GM23248 (cell line): ENCODE measurements around the gene AJM1. TPM values are rescaled to one million over a fixed set of nuclear protein-coding genes. Genes with fewer than 3 reads are reported as not detected.

Experiments used
- DNase-seq: peaks from one replicate; pipeline ENCODE4 v3.0.0-alpha.2; 2015
- H2AFZ ChIP-seq: fragments of 200-600 bp; sonication (generic); 2 replicates; pipeline ENCODE4 v1.6.1; 2016; ENCODE audit warnings: antibody characterized with exemption
- H3F3A ChIP-seq: fragments of 200-600 bp; sonication (generic); 2 replicates; pipeline ENCODE4 v1.6.1; 2016; ENCODE audit warnings: mild to moderate bottlenecking, antibody characterized with exemption, mixed run types; ENCODE audit not compliant: insufficient read depth
- H3K27ac ChIP-seq: fragments of 200-600 bp; sonication (generic); 2 replicates; pipeline ENCODE4 v1.5.1; 2016; ENCODE audit warnings: mild to moderate bottlenecking
- H3K27me3 ChIP-seq: fragments of 200-600 bp; sonication (generic); replicated peaks from 2 replicates; pipeline ENCODE4 v1.6.1; 2016; ENCODE audit warnings: mild to moderate bottlenecking; ENCODE audit not compliant: insufficient read depth
- H3K36me3 ChIP-seq: fragments of 200-600 bp; sonication (generic); 2 replicates; pipeline ENCODE4 v1.6.1; 2016; ENCODE audit warnings: low read depth, mild to moderate bottlenecking
- H3K4me1 ChIP-seq: fragments of 200-600 bp; sonication (generic); 2 replicates; pipeline ENCODE4 v1.6.1; 2016; ENCODE audit warnings: mild to moderate bottlenecking; ENCODE audit not compliant: insufficient read depth
- H3K4me2 ChIP-seq: fragments of 200-600 bp; sonication (generic); one replicate; pipeline ENCODE4 v1.6.1; 2016; ENCODE audit warnings: mild to moderate bottlenecking; ENCODE audit not compliant: unreplicated experiment
- H3K4me3 ChIP-seq: fragments of 200-600 bp; sonication (generic); 2 replicates; pipeline ENCODE4 v1.5.1; 2016; ENCODE audit warnings: mild to moderate bottlenecking
- H3K79me2 ChIP-seq: fragments of 200-600 bp; sonication (generic); 2 replicates; pipeline ENCODE4 v1.6.1; 2016; ENCODE audit warnings: mild to moderate bottlenecking; ENCODE audit not compliant: insufficient read depth
- H3K9ac ChIP-seq: fragments of 200-600 bp; sonication (generic); 2 replicates; pipeline ENCODE4 v1.6.1; 2016; ENCODE audit warnings: mild to moderate bottlenecking
- H3K9me2 ChIP-seq: fragments of 200-600 bp; sonication (generic); 2 replicates; pipeline ENCODE4 v1.6.1; 2016; ENCODE audit warnings: mixed run types, mild to moderate bottlenecking, moderate library complexity; ENCODE audit not compliant: insufficient read depth
- H3K9me3 ChIP-seq: fragments of 200-600 bp; sonication (generic); one replicate; pipeline ENCODE4 v1.6.1; 2017; ENCODE audit warnings: low read depth
- H4K20me1 ChIP-seq: fragments of 200-600 bp; sonication (generic); 2 replicates; pipeline ENCODE4 v1.6.0; 2016; ENCODE audit not compliant: insufficient read depth
- EZH2 ChIP-seq: fragments of 200-600 bp; sonication (generic); IDR thresholded peaks from 2 replicates; pipeline ENCODE4 v1.6.1; 2018; ENCODE audit warnings: antibody characterized with exemption, mild to moderate bottlenecking; ENCODE audit not compliant: insufficient read depth, poor library complexity, severe bottlenecking
- EZH2phosphoT487 ChIP-seq: fragments of 200-600 bp; sonication (generic); IDR thresholded peaks from 2 replicates; pipeline ENCODE4 v1.6.1; 2018; ENCODE audit warnings: antibody characterized with exemption, moderate library complexity, mild to moderate bottlenecking, low read depth; ENCODE audit not compliant: insufficient read depth
- WGBS, 2 experiments: methylation state at CpG; one replicate each; pipeline ENCODE4 v1.1.6; 2015 to 2017; ENCODE audit warnings: low lambda C conversion rate in 2 of 2, low coverage in 1 of 2; ENCODE audit errors: missing lambda C conversion rate in 2 of 2; 5-methylcytosine and 5-hydroxymethylcytosine counted together
- in situ Hi-C: fragments of 300-500 bp; cut with MboI; formaldehyde crosslinking; loops from 2 replicates; pipeline ENCODE4 v1.15.0; 2020
- polyA plus RNA-seq: library from polyadenylated mRNA; unstranded; fragments of >200 nt; fragmentation: Nextera tagmentation; extraction: Ambion mirVana; gene quantifications from 2 replicates; pipeline ENCODE4 v1.2.1, GENCODE V29; 2016
- total RNA-seq: library from RNA; depleted of rRNA; stranded (reverse); fragments of >200 nt; shearing (Covaris generic); gene quantifications from 2 replicates; pipeline ENCODE4 v1.2.3, GENCODE V29; 2014

The AJM1 gene
- total and polyA plus RNA-seq, 2 experiments from 2014 or later = 1.1 to 1.4 TPM

- in situ Hi-C loops = no loop called here
- no peak overlapping the region for H3K27ac ChIP-seq
- no peak overlapping the region for H2AFZ ChIP-seq
- H3K79me2 ChIP-seq = no peaks in the 10 kb centered on the region
- no peaks in the 10 kb centered on the region for H3K9me3 ChIP-seq
- H3F3A ChIP-seq = no peaks in the 10 kb centered on the region
- no peaks in the 10 kb centered on the region for H3K36me3 ChIP-seq
- H3K9me2 ChIP-seq = no peaks in the 10 kb centered on the region
- H4K20me1 ChIP-seq = no peaks in the 10 kb centered on the region
- no peak for TF ChIP-seq EZH2phosphoT487
- TF ChIP-seq EZH2 = no peak
- H3K9ac ChIP-seq = no peak overlapping the region
- peaks cover 13% of the 10 kb centered on the region for H3K4me1 ChIP-seq
- WGBS, 2 experiments = 85 to 88% methylated on average over 25 to 29 of the region's 29 CpGs
- no peaks in the 10 kb centered on the region for H3K27me3 ChIP-seq
- no peak overlapping the region for H3K4me2 ChIP-seq
- DNase-seq = no peak
- no peak overlapping the region for H3K4me3 ChIP-seq
Observed at GRCh38 chr9:136838314-136839228, 3.7 kb upstream of the AJM1 start.

DNA sequence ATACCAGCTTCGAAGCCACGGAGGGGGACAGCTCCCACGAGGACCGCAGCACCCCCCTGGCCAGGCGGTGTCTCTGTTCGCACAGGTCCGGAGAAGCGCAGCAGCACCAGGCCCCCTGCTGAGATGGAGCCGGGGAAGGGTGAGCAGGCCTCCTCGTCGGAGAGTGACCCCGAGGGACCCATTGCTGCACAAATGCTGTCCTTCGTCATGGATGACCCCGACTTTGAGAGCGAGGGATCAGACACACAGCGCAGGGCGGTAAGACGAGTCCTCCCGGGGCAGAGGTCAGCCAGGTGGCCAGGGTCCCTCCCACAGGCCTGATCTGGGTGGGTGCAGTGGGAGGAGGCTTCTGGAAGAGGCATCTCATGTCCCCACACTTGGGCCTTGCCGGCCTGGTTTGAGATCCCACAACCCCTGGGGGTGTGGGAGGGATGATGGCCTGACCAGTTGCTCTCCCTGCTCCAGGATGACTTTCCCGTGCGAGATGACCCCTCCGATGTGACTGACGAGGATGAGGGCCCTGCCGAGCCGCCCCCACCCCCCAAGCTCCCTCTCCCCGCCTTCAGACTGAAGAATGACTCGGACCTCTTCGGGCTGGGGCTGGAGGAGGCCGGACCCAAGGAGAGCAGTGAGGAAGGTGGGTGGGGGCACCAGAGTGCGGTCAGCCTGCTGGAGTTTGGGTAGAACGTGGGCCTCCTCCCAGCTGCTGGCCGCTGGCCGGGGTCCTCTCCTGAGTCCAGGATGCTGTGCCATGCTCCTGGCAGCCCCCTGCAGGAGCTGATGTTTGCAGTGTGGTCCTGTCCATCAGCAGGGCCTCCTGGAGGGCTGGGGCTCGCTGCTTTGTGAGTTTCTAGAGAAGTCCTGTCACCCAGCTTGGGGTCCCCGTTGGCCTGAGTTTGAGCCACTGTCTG, 2.8 kb upstream of the AJM1 start:
- DNase-seq = no peak
- TF ChIP-seq EZH2phosphoT487 (no peak), EZH2 (no peak)
- no peaks in the 10 kb centered on the region for H3K36me3 ChIP-seq
- WGBS, 2 experiments = 89 to 93% methylated on average over 18 to 36 of the region's 36 CpGs
- no peak overlapping the region for H3K9ac ChIP-seq
- H3K9me3 ChIP-seq = no peaks in the 10 kb centered on the region
- no peak overlapping the region for H3K4me2 ChIP-seq
- no peaks in the 10 kb centered on the region for H3K9me2 ChIP-seq
- H2AFZ ChIP-seq = no peak overlapping the region
- H3K4me3 ChIP-seq = no peak overlapping the region
- peaks cover 13% of the 10 kb centered on the region for H3K4me1 ChIP-seq
- H3F3A ChIP-seq = no peaks in the 10 kb centered on the region
- in situ Hi-C loops = no loop called here
- H3K27ac ChIP-seq = no peak overlapping the region
- H3K27me3 ChIP-seq = no peaks in the 10 kb centered on the region
- no peaks in the 10 kb centered on the region for H3K79me2 ChIP-seq
- H4K20me1 ChIP-seq = no peaks in the 10 kb centered on the region

DNA sequence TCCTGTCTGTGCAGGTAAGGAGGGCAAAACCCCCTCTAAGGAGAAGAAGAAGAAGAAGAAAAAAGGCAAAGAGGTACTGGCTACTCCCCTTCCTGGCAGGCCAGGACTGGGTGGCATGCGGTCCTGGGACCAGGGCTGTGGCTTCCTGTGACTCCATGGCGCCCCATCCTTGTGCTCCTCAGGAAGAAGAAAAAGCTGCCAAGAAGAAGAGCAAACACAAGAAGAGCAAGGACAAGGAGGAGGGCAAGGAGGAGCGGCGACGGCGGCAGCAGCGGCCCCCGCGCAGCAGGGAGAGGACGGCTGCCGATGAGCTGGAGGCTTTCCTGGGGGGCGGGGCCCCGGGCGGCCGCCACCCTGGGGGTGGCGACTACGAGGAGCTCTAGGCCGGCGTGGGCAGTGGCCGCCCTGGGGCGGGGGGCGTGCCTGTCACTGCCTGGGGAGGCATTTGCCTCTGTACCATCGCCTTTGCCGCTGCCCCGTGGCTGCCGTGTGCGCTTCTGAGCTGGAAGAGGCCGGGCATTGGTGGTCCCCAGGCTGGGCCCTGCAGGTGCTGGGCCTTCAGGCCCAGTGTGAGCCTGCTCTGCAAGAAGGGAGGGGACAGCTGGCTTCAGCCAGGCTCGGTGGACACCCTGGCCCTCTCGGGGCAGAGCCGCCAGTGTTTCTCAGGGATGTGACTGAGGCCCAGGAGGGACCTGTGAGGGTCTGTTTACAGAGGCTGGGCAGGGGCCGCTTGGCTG, 2.0 kb upstream of the AJM1 start:
- Histone ChIP-seq H2AFZ (no peak overlapping the region), H3K4me2 (no peak overlapping the region), H3K79me2 (no peaks in the 10 kb centered on the region), H3K9me3 (no peaks in the 10 kb centered on the region), H4K20me1 (no peaks in the 10 kb centered on the region), H3K4me1 (peaks cover 13% of the 10 kb centered on the region), H3K27me3 (0 out of 2 replicates have a peak, but pooled peaks cover 3% of the 10 kb centered on the region), H3K36me3 (no peaks in the 10 kb centered on the region), H3K9ac (no peak overlapping the region), H3K9me2 (no peaks in the 10 kb centered on the region), H3K4me3 (no peak overlapping the region), H3F3A (no peaks in the 10 kb centered on the region), H3K27ac (no peak overlapping the region)
- in situ Hi-C loops = no loop called here
- TF ChIP-seq EZH2 = no peak
- no peak for TF ChIP-seq EZH2phosphoT487
- WGBS, 2 experiments = 67 to 68% methylated on average over 27 to 30 of the region's 32 CpGs
- no peak for DNase-seq
